Spleen (tissue), 11 donors: Measurements from ENCODE around the gene HMGB1. TPM values are rescaled to one million over a fixed set of nuclear protein-coding genes. Genes with fewer than 3 reads are reported as not detected.
A peak's percentile ranks its signal among the peaks of the same experiment; 100 is the strongest.
"Not testable (repeated sequence)": the region's sequence is repeated elsewhere in the genome, so short reads cannot be mapped to it uniquely, and the experiment has no call there.

ENCODE experiments used
- DNase-seq: peaks from one replicate; pipeline ENCODE4 v3.0.0-alpha.2; 2020
- H3K27ac ChIP-seq, 8 donors: fragments of 200-600 bp; sonication (generic) in 7 of 8; 1 replicate in 4 of 8; 2 replicates in 4 of 8; pipeline versions ENCODE4 v1.5.0 to v1.8.0; 2016 to 2021; ENCODE audit warnings: inconsistent platforms in 4 of 8, mild to moderate bottlenecking in 4 of 8, moderate library complexity in 1 of 8
- H3K27me3 ChIP-seq, 7 donors: fragments of 200-600 bp; sonication (generic) in 6 of 7; replicated peaks in 1 of 7; 1 replicate in 4 of 7; 2 replicates in 3 of 7; pipeline versions ENCODE4 v1.5.0 to v1.8.0; 2016 to 2021; ENCODE audit warnings: inconsistent platforms in 3 of 7, mild to moderate bottlenecking in 1 of 7
- H3K36me3 ChIP-seq, 6 donors: fragments of 200-600 bp; sonication (generic) in 5 of 6; 1 replicate in 4 of 6; 2 replicates in 2 of 6; pipeline versions ENCODE4 v1.5.0 to v1.8.0; 2016 to 2021; ENCODE audit warnings: inconsistent platforms in 2 of 6
- H3K4me1 ChIP-seq, 6 donors: fragments of 200-600 bp; sonication (generic) in 5 of 6; 1 replicate in 3 of 6; 2 replicates in 3 of 6; pipeline versions ENCODE4 v1.5.0 to v1.8.0; 2016 to 2021; ENCODE audit warnings: inconsistent platforms in 3 of 6
- H3K4me3 ChIP-seq, 8 donors: fragments of 200-600 bp; sonication (generic) in 7 of 8; 1 replicate in 4 of 8; 2 replicates in 4 of 8; pipeline versions ENCODE4 v1.5.0 to v1.8.0; 2016 to 2021; ENCODE audit warnings: inconsistent platforms in 4 of 8, mild to moderate bottlenecking in 4 of 8, moderate library complexity in 2 of 8
- H3K9me3 ChIP-seq, 8 donors: fragments of 200-600 bp; sonication (generic) in 7 of 8; 1 replicate in 4 of 8; 2 replicates in 4 of 8; pipeline versions ENCODE4 v1.5.0 to v1.8.0; 2016 to 2021; ENCODE audit warnings: inconsistent platforms in 4 of 8
- POLR2A ChIP-seq, 3 donors: fragments of 450-650 bp; IDR thresholded peaks; one replicate each; pipeline ENCODE4 v1.5.1; 2017; ENCODE audit warnings: antibody characterized with exemption in 3 of 3, mild to moderate bottlenecking in 1 of 3
- POLR2AphosphoS5 ChIP-seq, 3 donors: sonication (generic); formaldehyde crosslinking; IDR thresholded peaks; one replicate each; pipeline ENCODE4 v1.5.1; 2017; ENCODE audit warnings: antibody characterized with exemption in 3 of 3
- WGBS, 5 donors: extraction: QIAGEN DNeasy Blood & Tissue Kit in 3 of 5; methylation state at CpG; one replicate each; pipeline versions ENCODE4 v1.1.5 to v1.1.7; 2013 to 2018; 5-methylcytosine and 5-hydroxymethylcytosine counted together
- intact Hi-C: fragments of 100-400 bp; cut with DNase I; formaldehyde crosslinking; loops from one replicate; pipeline ENCODE4 v1.15.0; 2023; ENCODE audit warnings: low total_unique reads
- polyA plus RNA-seq, 3 donors: library from polyadenylated mRNA; stranded (reverse); fragments of 200-250 nt; gene quantifications; one replicate each; pipeline ENCODE4 v1.2.1, GENCODE V29; 2013
- total RNA-seq, 7 donors: library from RNA; depleted of rRNA in 3 of 7; stranded (reverse); fragments of >200 nt in 3 of 7; fragmentation: NEBNext Ultra II Directional in 4 of 7; extraction: Animal tissue kit (Norgen Biotek cat#: 25700) in 4 of 7; gene quantifications; one replicate each; pipeline versions ENCODE4 v1.1.0 to v1.2.1, GENCODE V29; 2016 to 2021
- TF ChIP-seq, protein P1 (sequence below), 11 experiments: fragments of 200-600 bp in 7 of 11; fragments of 450-650 bp in 4 of 11; sonication (generic) in 4 of 11; IDR thresholded peaks in 8 of 11; conservative IDR thresholded peaks in 3 of 11; 1 replicate in 7 of 11; 2 replicates in 4 of 11; pipeline versions ENCODE4 v1.4.0 to v1.8.0; 2016 to 2021; ENCODE audit warnings: antibody characterized with exemption in 11 of 11, inconsistent platforms in 4 of 11, mild to moderate bottlenecking in 1 of 11
- donor health status: healthy with polysubstance abuse.
- donor health status: DM: no; HTN: no; CAD: no; lungs with moderate emphysema.
- donor health status: DM: no; HTN: no; CAD: no.
- donor health status: Bipolar disorder and iron deficiency.
- donor health status: healthy.
- donor health status: DM: no; HTN: no; CAD: no.
- donor health status: DM: yes; HTN: yes; CAD: no.

HMGB1 gene
- total and polyA plus RNA-seq, 10 donors, result 221 to 528 (median 308) TPM

DNA sequence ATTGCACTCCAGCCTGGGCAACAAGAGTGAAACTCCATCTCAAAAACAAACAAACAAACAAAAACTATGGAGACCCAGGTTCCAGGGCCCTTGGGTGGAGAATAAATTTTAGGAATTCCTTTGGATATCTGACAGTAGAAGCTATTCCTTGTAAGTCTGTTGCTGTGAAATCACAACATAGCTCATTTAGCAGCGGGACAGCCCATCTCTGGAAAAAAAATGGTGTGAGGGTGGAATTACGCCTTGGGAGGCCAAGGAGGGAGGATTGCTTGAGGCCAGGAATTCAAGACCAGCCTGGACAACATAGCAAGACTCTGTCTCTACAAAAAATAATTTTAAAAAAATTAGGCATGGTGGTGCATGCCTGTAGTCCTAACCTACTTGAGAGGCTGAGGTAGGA, 15.7 kb downstream of the HMGB1 start:
- H3K27ac ChIP-seq, result no peak overlapping the region
- peaks cover 7 to 29% (median 23%) of the 10 kb centered on the region in 6 donors for H3K4me1 ChIP-seq
- H3K36me3 ChIP-seq, result no peaks in the 10 kb centered on the region
- H3K27me3 ChIP-seq, result no peaks in the 10 kb centered on the region
- H3K4me3 ChIP-seq, result no peak overlapping the region
- H3K9me3 ChIP-seq, result no peaks in the 10 kb centered on the region
- TF ChIP-seq POLR2A (IDR thresholded peaks at IDR 0.05) (no peak), POLR2AphosphoS5 (IDR thresholded peaks at IDR 0.05) (no peak)
- TF ChIP-seq, protein P1, sequence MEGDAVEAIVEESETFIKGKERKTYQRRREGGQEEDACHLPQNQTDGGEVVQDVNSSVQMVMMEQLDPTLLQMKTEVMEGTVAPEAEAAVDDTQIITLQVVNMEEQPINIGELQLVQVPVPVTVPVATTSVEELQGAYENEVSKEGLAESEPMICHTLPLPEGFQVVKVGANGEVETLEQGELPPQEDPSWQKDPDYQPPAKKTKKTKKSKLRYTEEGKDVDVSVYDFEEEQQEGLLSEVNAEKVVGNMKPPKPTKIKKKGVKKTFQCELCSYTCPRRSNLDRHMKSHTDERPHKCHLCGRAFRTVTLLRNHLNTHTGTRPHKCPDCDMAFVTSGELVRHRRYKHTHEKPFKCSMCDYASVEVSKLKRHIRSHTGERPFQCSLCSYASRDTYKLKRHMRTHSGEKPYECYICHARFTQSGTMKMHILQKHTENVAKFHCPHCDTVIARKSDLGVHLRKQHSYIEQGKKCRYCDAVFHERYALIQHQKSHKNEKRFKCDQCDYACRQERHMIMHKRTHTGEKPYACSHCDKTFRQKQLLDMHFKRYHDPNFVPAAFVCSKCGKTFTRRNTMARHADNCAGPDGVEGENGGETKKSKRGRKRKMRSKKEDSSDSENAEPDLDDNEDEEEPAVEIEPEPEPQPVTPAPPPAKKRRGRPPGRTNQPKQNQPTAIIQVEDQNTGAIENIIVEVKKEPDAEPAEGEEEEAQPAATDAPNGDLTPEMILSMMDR (IDR thresholded peaks at IDR 0.05 in 8 of 11, conservative IDR thresholded peaks at IDR 0.05 in 3 of 11), result no peak
- WGBS, 5 donors, result 98 to 100% (median 98%) methylated on average over 2 of the region's 2 CpGs
- DNase-seq, result no peak
- intact Hi-C loops, result loop anchor here (10.0 kb wide), 1 partner anchor 95 kb away; no protein-coding TSS in a partner anchor

DNA sequence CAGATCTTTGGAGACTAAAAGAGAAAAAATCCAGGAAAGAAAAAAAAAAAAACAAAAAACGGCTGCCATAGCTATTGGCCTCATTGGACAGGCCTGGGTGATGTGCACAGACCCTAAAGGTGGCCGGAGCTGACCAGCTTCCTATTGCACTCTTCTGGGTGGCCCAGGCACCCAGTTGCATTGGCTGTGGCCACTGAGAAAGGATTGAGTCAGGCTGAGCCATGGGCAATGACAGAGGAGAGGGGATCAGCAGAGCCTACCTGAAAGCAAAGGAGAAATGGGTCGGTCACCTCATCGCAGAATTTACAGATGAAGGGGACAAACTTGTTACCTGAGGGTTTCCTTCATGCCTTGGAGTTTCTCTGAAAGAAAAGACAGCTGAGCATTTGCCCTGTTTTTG, 17.3 kb downstream of the HMGB1 start:
- DNase-seq, result no peak
- peaks cover 8 to 38% (median 33%) of the 10 kb centered on the region in 6 donors for H3K4me1 ChIP-seq
- H3K36me3 ChIP-seq, result no peaks in the 10 kb centered on the region
- no peak overlapping the region for H3K27ac ChIP-seq
- intact Hi-C loops, result no loop called here
- no peak overlapping the region for H3K4me3 ChIP-seq
- TF ChIP-seq, protein P1 (IDR thresholded peaks at IDR 0.05 in 8 of 11, conservative IDR thresholded peaks at IDR 0.05 in 3 of 11), result no peak
- TF ChIP-seq POLR2A (IDR thresholded peaks at IDR 0.05) (no peak), POLR2AphosphoS5 (IDR thresholded peaks at IDR 0.05) (no peak)
- WGBS, 5 donors, result 90 to 97% (median 92%) methylated on average over 4 of the region's 4 CpGs
- no peaks in the 10 kb centered on the region for H3K27me3 ChIP-seq
- no peaks in the 10 kb centered on the region for H3K9me3 ChIP-seq

DNA sequence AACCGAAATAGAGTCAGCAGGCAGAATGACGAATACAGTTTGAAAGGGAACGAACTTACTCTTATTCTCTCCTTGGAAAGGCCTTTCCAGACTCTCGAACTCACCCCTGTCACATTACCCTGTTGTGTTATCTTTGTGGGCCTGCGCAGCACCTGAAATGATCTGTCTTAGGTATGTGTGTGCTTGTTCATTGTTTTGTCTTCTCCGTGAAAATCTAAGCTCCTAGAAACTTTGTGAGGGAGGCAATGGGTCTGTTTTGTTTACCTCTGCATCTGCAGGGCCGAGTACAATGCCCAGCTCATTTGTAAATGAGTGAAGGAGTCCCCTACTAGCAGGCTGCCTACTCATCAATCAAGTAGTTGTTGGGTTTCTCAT, 19.6 kb downstream of the HMGB1 start:
- DNase-seq, result no peak
- peak overlapping the region; percentile 59 to 87 (median 78) for H3K27ac ChIP-seq
- H3K4me3 ChIP-seq, result peak overlapping the region; percentile 2 to 66 (median 36)
- no peaks in the 10 kb centered on the region for H3K36me3 ChIP-seq
- no peaks in the 10 kb centered on the region for H3K9me3 ChIP-seq
- intact Hi-C loops, result no loop called here
- 31 to 50% (median 34%) methylated on average over 7 of the region's 7 CpGs for WGBS, 5 donors
- TF ChIP-seq POLR2AphosphoS5 (IDR thresholded peaks at IDR 0.05) (no peak), POLR2A (IDR thresholded peaks at IDR 0.05) (no peak)
- TF ChIP-seq, protein P1 (IDR thresholded peaks at IDR 0.05 in 8 of 11, conservative IDR thresholded peaks at IDR 0.05 in 3 of 11), result no peak
- no peaks in the 10 kb centered on the region for H3K27me3 ChIP-seq
- H3K4me1 ChIP-seq, result peaks cover 8 to 53% (median 43%) of the 10 kb centered on the region in 6 donors

DNA sequence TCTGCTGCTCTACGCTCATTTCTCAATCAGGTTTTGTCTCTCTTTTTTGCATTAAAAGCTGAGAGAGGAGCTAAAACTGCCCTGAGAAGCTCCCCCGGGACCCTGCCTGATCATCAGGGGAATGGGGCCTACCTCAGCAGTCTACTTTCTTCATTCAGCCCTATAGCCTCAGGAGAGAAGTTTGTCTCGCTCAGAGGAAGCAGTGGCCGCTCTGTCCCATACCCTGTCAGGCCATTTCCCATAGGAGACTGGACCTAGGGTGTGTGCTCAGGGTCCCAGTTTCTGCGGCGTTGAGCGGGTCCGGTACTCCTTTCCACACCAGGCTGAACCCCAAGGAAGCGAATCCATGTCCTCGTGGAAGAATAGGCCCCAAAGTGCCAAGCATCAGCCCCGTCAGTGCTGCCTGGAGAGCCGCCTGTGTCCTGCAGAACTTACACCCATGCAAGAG, 21.8 kb downstream of the HMGB1 start:
- H3K4me3 ChIP-seq, result peak overlapping the region in 1 of 8 donors; percentile 41
- peak overlapping the region in 7 of 8 donors; percentile 52 to 87 (median 81) for H3K27ac ChIP-seq
- TF ChIP-seq POLR2A (IDR thresholded peaks at IDR 0.05) (peak in 1 of 3 donors; percentile 42), POLR2AphosphoS5 (IDR thresholded peaks at IDR 0.05) (peak in 2 of 3 donors; percentile 60 to 80)
- TF ChIP-seq, protein P1 (IDR thresholded peaks at IDR 0.05 in 8 of 11, conservative IDR thresholded peaks at IDR 0.05 in 3 of 11), result no peak
- H3K9me3 ChIP-seq, result no peaks in the 10 kb centered on the region
- no peaks in the 10 kb centered on the region for H3K36me3 ChIP-seq
- intact Hi-C loops, result no loop called here
- peak; percentile 84 for DNase-seq
- 69 to 83% (median 74%) methylated on average over 12 of the region's 12 CpGs for WGBS, 5 donors
- H3K4me1 ChIP-seq, result peaks cover 8 to 56% (median 44%) of the 10 kb centered on the region in 6 donors
- no peaks in the 10 kb centered on the region for H3K27me3 ChIP-seq

DNA sequence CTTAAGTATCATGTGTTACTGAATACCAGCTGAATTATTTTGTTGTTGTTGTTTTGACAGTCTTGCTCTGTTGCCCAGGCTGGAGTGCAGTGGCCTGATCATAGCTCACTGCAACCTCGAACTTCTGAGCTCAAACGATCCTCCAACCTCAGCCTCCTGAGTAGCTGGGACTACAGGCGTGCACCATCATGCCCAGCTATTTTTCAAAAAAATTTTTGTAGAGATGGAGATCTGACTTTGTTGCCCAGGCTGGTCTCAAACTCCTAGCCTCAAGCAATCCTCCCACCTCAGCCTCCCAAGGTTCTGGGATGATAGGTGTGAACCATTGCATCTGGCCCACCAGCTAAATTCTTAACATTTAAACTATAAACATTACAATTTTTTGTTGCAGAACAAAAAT, 22.2 kb downstream of the HMGB1 start:
- H3K27me3 ChIP-seq, H3K36me3 ChIP-seq, intact Hi-C loops, H3K9me3 ChIP-seq, DNase-seq: not testable (repeated sequence)
- peak overlapping the region in 1 of 8 donors; percentile 41 for H3K4me3 ChIP-seq
- H3K27ac ChIP-seq, result peak overlapping the region in 5 of 8 donors; percentile 76 to 87 (median 83)
- 58 to 94% (median 78%) methylated on average over 3 of the region's 3 CpGs for WGBS, 5 donors
- peaks cover 8 to 56% (median 44%) of the 10 kb centered on the region in 6 donors for H3K4me1 ChIP-seq
